ENCODE results near the gene SHROOM3. TPM values are rescaled to one million over a fixed set of nuclear protein-coding genes. Genes with fewer than 3 reads are reported as not detected.
"Not testable (repeated sequence)": the region's sequence is repeated elsewhere in the genome, so short reads cannot be mapped to it uniquely, and the experiment has no call there.

The SHROOM3 gene
- total and polyA plus RNA-seq, 2 donors, result 11.7 to 16.6 TPM

- 93% methylated on average over 1 of the region's 1 CpG for WGBS
- Histone ChIP-seq H3K4me1 (ENCODE audit: insufficient read depth) (no peaks in the 10 kb centered on the region), H3K4me3 (ENCODE audit: low read depth, low read length) (no peak overlapping the region), H3K27ac (ENCODE audit: low read depth) (no peak overlapping the region), H3K36me3 (ENCODE audit: insufficient read depth) (no peaks in the 10 kb centered on the region)
- no peak for DNase-seq (ENCODE audit: extremely low spot score)
Observed at GRCh38 chr4:76429636-76430035, 5.4 kb upstream of the SHROOM3 start.

- 36% methylated on average over 15 of the region's 15 CpGs for WGBS
- Histone ChIP-seq H3K4me1 (ENCODE audit: insufficient read depth) (no peaks in the 10 kb centered on the region), H3K27ac (ENCODE audit: low read depth) (no peak overlapping the region), H3K4me3 (ENCODE audit: low read depth, low read length) (no peak overlapping the region), H3K36me3 (ENCODE audit: insufficient read depth) (no peaks in the 10 kb centered on the region)
- DNase-seq (ENCODE audit: extremely low spot score), result no peak
Observed at GRCh38 chr4:76430519-76431388, 4.3 kb upstream of the SHROOM3 start.

GRCh38 chr4:76435528-76436319 is 695 bp downstream of the SHROOM3 start:
- Histone ChIP-seq H3K4me3 (ENCODE audit: low read depth, low read length) (no peak overlapping the region), H3K4me1 (ENCODE audit: insufficient read depth) (no peaks in the 10 kb centered on the region), H3K27ac (ENCODE audit: low read depth) (no peak overlapping the region), H3K36me3 (ENCODE audit: insufficient read depth) (no peaks in the 10 kb centered on the region)
- no peak for DNase-seq (ENCODE audit: extremely low spot score)
- WGBS, result 43% methylated on average over 7 of the region's 7 CpGs

GRCh38 chr4:76439491-76439890 is 4.5 kb downstream of the SHROOM3 start:
- Histone ChIP-seq H3K27ac (ENCODE audit: low read depth) (no peak overlapping the region), H3K36me3 (ENCODE audit: insufficient read depth) (no peaks in the 10 kb centered on the region), H3K4me3 (ENCODE audit: low read depth, low read length) (no peak overlapping the region), H3K4me1 (ENCODE audit: insufficient read depth) (no peaks in the 10 kb centered on the region)
- 97% methylated on average over 2 of the region's 2 CpGs for WGBS
- no peak for DNase-seq (ENCODE audit: extremely low spot score)

GRCh38 chr4:76441881-76442280 is 6.9 kb downstream of the SHROOM3 start:
- Histone ChIP-seq H3K27ac (ENCODE audit: low read depth) (no peak overlapping the region), H3K4me1 (ENCODE audit: insufficient read depth) (no peaks in the 10 kb centered on the region), H3K36me3 (ENCODE audit: insufficient read depth) (no peaks in the 10 kb centered on the region), H3K4me3 (ENCODE audit: low read depth, low read length) (no peak overlapping the region)
- no peak for DNase-seq (ENCODE audit: extremely low spot score)
- WGBS, result 84% methylated on average over 9 of the region's 9 CpGs

GRCh38 chr4:76442807-76443206 is 7.8 kb downstream of the SHROOM3 start:
- Histone ChIP-seq H3K27ac (ENCODE audit: low read depth) (no peak overlapping the region), H3K4me1 (ENCODE audit: insufficient read depth) (no peaks in the 10 kb centered on the region), H3K36me3 (ENCODE audit: insufficient read depth) (no peaks in the 10 kb centered on the region), H3K4me3 (ENCODE audit: low read depth, low read length) (no peak overlapping the region)
- WGBS, result 92% methylated on average over 3 of the region's 3 CpGs
- DNase-seq (ENCODE audit: extremely low spot score), result no peak

- no peak for DNase-seq (ENCODE audit: extremely low spot score)
- WGBS, result 88% methylated on average over 1 of the region's 1 CpG
- Histone ChIP-seq H3K4me1 (ENCODE audit: insufficient read depth) (no peaks in the 10 kb centered on the region), H3K4me3 (ENCODE audit: low read depth, low read length) (no peak overlapping the region), H3K36me3 (ENCODE audit: insufficient read depth) (no peaks in the 10 kb centered on the region), H3K27ac (ENCODE audit: low read depth) (no peak overlapping the region)
Observed at GRCh38 chr4:76443376-76443775, 8.3 kb downstream of the SHROOM3 start.

GRCh38 chr4:76445911-76446310 is 10.9 kb downstream of the SHROOM3 start:
- Histone ChIP-seq H3K4me3 (ENCODE audit: low read depth, low read length) (no peak overlapping the region), H3K4me1 (ENCODE audit: insufficient read depth) (no peaks in the 10 kb centered on the region), H3K36me3 (ENCODE audit: insufficient read depth) (no peaks in the 10 kb centered on the region), H3K27ac (ENCODE audit: low read depth) (no peak overlapping the region)
- WGBS, result 90% methylated on average over 2 of the region's 2 CpGs
- DNase-seq (ENCODE audit: extremely low spot score), result no peak

GRCh38 chr4:76447393-76447851 is 12.4 kb downstream of the SHROOM3 start:
- Histone ChIP-seq H3K36me3 (ENCODE audit: insufficient read depth) (no peaks in the 10 kb centered on the region), H3K4me3 (ENCODE audit: low read depth, low read length) (no peak overlapping the region), H3K27ac (ENCODE audit: low read depth) (no peak overlapping the region), H3K4me1 (ENCODE audit: insufficient read depth) (no peaks in the 10 kb centered on the region)
- WGBS, result 22% methylated on average over 1 of the region's 1 CpG
- no peak for DNase-seq (ENCODE audit: extremely low spot score)

- H3K4me3 ChIP-seq (ENCODE audit: low read depth, low read length), result no peak overlapping the region
- H3K4me1 ChIP-seq (ENCODE audit: insufficient read depth), result no peaks in the 10 kb centered on the region
- H3K36me3 ChIP-seq (ENCODE audit: insufficient read depth), result no peaks in the 10 kb centered on the region
- WGBS, result 79% methylated on average over 3 of the region's 3 CpGs
- H3K27ac ChIP-seq (ENCODE audit: low read depth), result no peak overlapping the region
- DNase-seq (ENCODE audit: extremely low spot score), result no peak
Observed at GRCh38 chr4:76448211-76448610, 13.2 kb downstream of the SHROOM3 start.

- 48% methylated on average over 3 of the region's 3 CpGs for WGBS
- Histone ChIP-seq H3K4me3 (ENCODE audit: low read depth, low read length) (no peak overlapping the region), H3K36me3 (ENCODE audit: insufficient read depth) (no peaks in the 10 kb centered on the region), H3K4me1 (ENCODE audit: insufficient read depth) (no peaks in the 10 kb centered on the region), H3K27ac (ENCODE audit: low read depth) (no peak overlapping the region)
- no peak for DNase-seq (ENCODE audit: extremely low spot score)
Observed at GRCh38 chr4:76449362-76449767, 14.3 kb downstream of the SHROOM3 start.

GRCh38 chr4:76449833-76450232 is 14.8 kb downstream of the SHROOM3 start:
- WGBS, result 63% methylated on average over 2 of the region's 2 CpGs
- Histone ChIP-seq H3K4me3 (ENCODE audit: low read depth, low read length) (no peak overlapping the region), H3K36me3 (ENCODE audit: insufficient read depth) (no peaks in the 10 kb centered on the region), H3K4me1 (ENCODE audit: insufficient read depth) (no peaks in the 10 kb centered on the region), H3K27ac (ENCODE audit: low read depth) (no peak overlapping the region)
- no peak for DNase-seq (ENCODE audit: extremely low spot score)

- H3K27ac ChIP-seq (ENCODE audit: low read depth), result no peak overlapping the region
- H3K36me3 ChIP-seq (ENCODE audit: insufficient read depth), result no peaks in the 10 kb centered on the region
- H3K4me1 ChIP-seq (ENCODE audit: insufficient read depth), result no peaks in the 10 kb centered on the region
- no peak for DNase-seq (ENCODE audit: extremely low spot score)
- WGBS, result 90% methylated on average over 2 of the region's 2 CpGs
- H3K4me3 ChIP-seq (ENCODE audit: low read depth, low read length), result no peak overlapping the region
Observed at GRCh38 chr4:76453232-76453631, 18.2 kb downstream of the SHROOM3 start.

- H3K27ac ChIP-seq (ENCODE audit: low read depth); H3K4me3 ChIP-seq (ENCODE audit: low read depth, low read length); H3K36me3 ChIP-seq (ENCODE audit: insufficient read depth); H3K4me1 ChIP-seq (ENCODE audit: insufficient read depth); DNase-seq (ENCODE audit: extremely low spot score): not testable (repeated sequence)
- WGBS, result 95% methylated on average over 6 of the region's 6 CpGs
Observed at GRCh38 chr4:76454073-76454472, 19.0 kb downstream of the SHROOM3 start.
